ENCODE results near the gene SV2C. TPM values are rescaled to one million over a fixed set of nuclear protein-coding genes. Genes with fewer than 3 reads are reported as not detected.

SV2C gene
- total RNA-seq, 1 donor from 2014 or later = 0.15 TPM

- H3K36me3 ChIP-seq = no peaks in the 10 kb centered on the region
- no peaks in the 10 kb centered on the region for H3K36me3 Mint-ChIP-seq
Measured at GRCh38 chr5:76277736-76278135, 194.6 kb downstream of the SV2C start.

GRCh38 chr5:76278261-76278789 is 195.1 kb downstream of the SV2C start:
- H3K4me3 ChIP-seq = no peak overlapping the region
- TF ChIP-seq CTCF (IDR thresholded peaks at IDR 0.05) (no peak), EZH2 (IDR thresholded peaks at IDR 0.05) (no peak), EZH2phosphoT487 (IDR thresholded peaks at IDR 0.05) (no peak)
- H3K4me1 Mint-ChIP-seq = peaks cover 14% of the 10 kb centered on the region
- H3K36me3 ChIP-seq = no peaks in the 10 kb centered on the region
- H3K36me3 Mint-ChIP-seq = no peaks in the 10 kb centered on the region
- peaks cover 8% of the 10 kb centered on the region for H3K4me1 ChIP-seq
- no peaks in the 10 kb centered on the region for H3K79me2 ChIP-seq (ENCODE audit: low read depth)
- no peak overlapping the region for H3K4me3 Mint-ChIP-seq
- H3K9me3 ChIP-seq (ENCODE audit: low read depth) = no peaks in the 10 kb centered on the region
- H3K27ac Mint-ChIP-seq = no peak overlapping the region
- H3K4me2 ChIP-seq = no peak overlapping the region
- H3F3A ChIP-seq (ENCODE audit: low read depth) = no peaks in the 10 kb centered on the region
- no peaks in the 10 kb centered on the region for H4K20me1 ChIP-seq (ENCODE audit: low read depth)
- peak; percentile 21 for DNase-seq (ENCODE audit: low spot score)
- no peak overlapping the region for H3K9ac ChIP-seq
- no peaks in the 10 kb centered on the region for H3K27me3 ChIP-seq
- no peaks in the 10 kb centered on the region for H3K27me3 Mint-ChIP-seq (ENCODE audit: insufficient read depth, low read depth)
- H3K27ac ChIP-seq = no peak overlapping the region
- H3K9me3 Mint-ChIP-seq = peaks cover 2% of the 10 kb centered on the region
- H2AFZ ChIP-seq (replicated peaks) = peak overlapping the region; percentile 52

More at GRCh38 chr5:76277736-76278135, 194.6 kb downstream of the SV2C start:
- Histone ChIP-seq H3K4me1 (peaks cover 5% of the 10 kb centered on the region), H4K20me1 (ENCODE audit: low read depth) (no peaks in the 10 kb centered on the region), H3K4me3 (no peak overlapping the region), H3K27me3 (no peaks in the 10 kb centered on the region), H3K4me2 (no peak overlapping the region), H3K27ac (no peak overlapping the region), H3K79me2 (ENCODE audit: low read depth) (no peaks in the 10 kb centered on the region), H3K9ac (no peak overlapping the region), H3K9me3 (ENCODE audit: low read depth) (no peaks in the 10 kb centered on the region), H2AFZ (replicated peaks) (no peak overlapping the region), H3F3A (ENCODE audit: low read depth) (no peaks in the 10 kb centered on the region)
- H3K27ac Mint-ChIP-seq = no peak overlapping the region
- H3K4me1 Mint-ChIP-seq = peaks cover 16% of the 10 kb centered on the region
- H3K4me3 Mint-ChIP-seq = no peak overlapping the region
- DNase-seq (ENCODE audit: low spot score) = no peak
- H3K9me3 Mint-ChIP-seq = peaks cover 2% of the 10 kb centered on the region
- no peak for TF ChIP-seq EZH2 (IDR thresholded peaks at IDR 0.05)
- no peak for TF ChIP-seq CTCF (IDR thresholded peaks at IDR 0.05)
- TF ChIP-seq EZH2phosphoT487 (IDR thresholded peaks at IDR 0.05) = no peak
- H3K27me3 Mint-ChIP-seq (ENCODE audit: insufficient read depth, low read depth) = no peaks in the 10 kb centered on the region

- peaks cover 10% of the 10 kb centered on the region for H3K4me1 ChIP-seq
- Mint-ChIP-seq H3K27me3 (ENCODE audit: insufficient read depth, low read depth) (no peaks in the 10 kb centered on the region), H3K4me1 (no peaks in the 10 kb centered on the region), H3K9me3 (peaks cover 2% of the 10 kb centered on the region), H3K27ac (no peak overlapping the region), H3K36me3 (no peaks in the 10 kb centered on the region), H3K4me3 (no peak overlapping the region)
- H2AFZ ChIP-seq (replicated peaks) = no peak overlapping the region
- H3F3A ChIP-seq (ENCODE audit: low read depth) = no peaks in the 10 kb centered on the region
- no peaks in the 10 kb centered on the region for H3K36me3 ChIP-seq
- H3K27ac ChIP-seq = no peak overlapping the region
- no peak for DNase-seq (ENCODE audit: low spot score)
- no peaks in the 10 kb centered on the region for H3K79me2 ChIP-seq (ENCODE audit: low read depth)
- no peak for TF ChIP-seq EZH2phosphoT487 (IDR thresholded peaks at IDR 0.05)
- TF ChIP-seq EZH2 (IDR thresholded peaks at IDR 0.05) = no peak
- no peak for TF ChIP-seq CTCF (IDR thresholded peaks at IDR 0.05)
- no peaks in the 10 kb centered on the region for H3K9me3 ChIP-seq (ENCODE audit: low read depth)
- no peak overlapping the region for H3K9ac ChIP-seq
- no peaks in the 10 kb centered on the region for H3K27me3 ChIP-seq
- H3K4me3 ChIP-seq = no peak overlapping the region
- H4K20me1 ChIP-seq (ENCODE audit: low read depth) = no peaks in the 10 kb centered on the region
- H3K4me2 ChIP-seq = no peak overlapping the region
Measured at GRCh38 chr5:76280494-76280893, 197.3 kb downstream of the SV2C start.
